ENCODE data around the gene FNIP2. TPM values are rescaled to one million over a fixed set of nuclear protein-coding genes. Genes with fewer than 3 reads are reported as not detected.

FNIP2 gene
- total RNA-seq, 2 experiments from 2014 or later, result 0.09 to 1.0 TPM

GRCh38 chr4:158783785-158784184 is 15.0 kb downstream of the FNIP2 start:
- TF ChIP-seq EZH2phosphoT487 (IDR thresholded peaks at IDR 0.05; ENCODE audit: borderline replicate concordance, low read depth, low read length) (no peak), CTCF (conservative IDR thresholded peaks at IDR 0.05; ENCODE audit: low read length) (no peak)
- CTCF ChIA-PET (ENCODE audit: unreplicated experiment), result no interaction called here
- Histone ChIP-seq H3K9me3 (ENCODE audit: low read length) (no peaks in the 10 kb centered on the region), H3K27ac (ENCODE audit: low read depth, low read length, poor library complexity, severe bottlenecking) (no peak overlapping the region), H4K20me1 (ENCODE audit: insufficient read depth, low read length) (no peaks in the 10 kb centered on the region), H3K4me1 (ENCODE audit: insufficient read depth, low read length, poor library complexity, severe bottlenecking) (peaks cover under 1% of the 10 kb centered on the region), H3K4me3 (ENCODE audit: low read depth, low read length, poor library complexity, severe bottlenecking) (no peak overlapping the region), H2AFZ (ENCODE audit: low read length) (no peak overlapping the region), H3K36me3 (ENCODE audit: insufficient read depth, low read length) (no peaks in the 10 kb centered on the region), H3K9me2 (ENCODE audit: insufficient read depth, low read length) (no peaks in the 10 kb centered on the region), H3K79me2 (ENCODE audit: insufficient read depth, low read depth, low read length) (no peaks in the 10 kb centered on the region), H3K4me2 (ENCODE audit: low read length) (no peak overlapping the region)
- no peak for DNase-seq (ENCODE audit: low spot score)
- BruUV-seq (replicated peaks), result no TSS peak
- POLR2A ChIA-PET, result interaction anchor here (0.5 kb wide), 1 partner anchor 15 kb away, joined by 3 read pairs; no protein-coding TSS in a partner anchor
- intact Hi-C loops (cut with micrococcal nuclease; ENCODE audit: unreplicated experiment), result no loop called here

- ChIA-PET CTCF (ENCODE audit: unreplicated experiment) (no interaction called here), POLR2A (no interaction called here)
- TF ChIP-seq CTCF (conservative IDR thresholded peaks at IDR 0.05; ENCODE audit: low read length) (no peak), EZH2phosphoT487 (IDR thresholded peaks at IDR 0.05; ENCODE audit: borderline replicate concordance, low read depth, low read length) (no peak)
- no peaks in the 10 kb centered on the region for H3K79me2 ChIP-seq (ENCODE audit: insufficient read depth, low read depth, low read length)
- no peak for DNase-seq (ENCODE audit: low spot score)
- H3K4me2 ChIP-seq (ENCODE audit: low read length), result no peak overlapping the region
- no peaks in the 10 kb centered on the region for H3K4me1 ChIP-seq (ENCODE audit: insufficient read depth, low read length, poor library complexity, severe bottlenecking)
- no peak overlapping the region for H3K27ac ChIP-seq (ENCODE audit: low read depth, low read length, poor library complexity, severe bottlenecking)
- intact Hi-C loops (cut with micrococcal nuclease; ENCODE audit: unreplicated experiment), result no loop called here
- H3K4me3 ChIP-seq (ENCODE audit: low read depth, low read length, poor library complexity, severe bottlenecking), result no peak overlapping the region
- no peaks in the 10 kb centered on the region for H3K9me3 ChIP-seq (ENCODE audit: low read length)
- no TSS peak for BruUV-seq (replicated peaks)
- no peak overlapping the region for H2AFZ ChIP-seq (ENCODE audit: low read length)
- no peaks in the 10 kb centered on the region for H3K9me2 ChIP-seq (ENCODE audit: insufficient read depth, low read length)
- no peaks in the 10 kb centered on the region for H4K20me1 ChIP-seq (ENCODE audit: insufficient read depth, low read length)
- H3K36me3 ChIP-seq (ENCODE audit: insufficient read depth, low read length), result no peaks in the 10 kb centered on the region
These were observed 16.9 kb downstream of the FNIP2 start for GRCh38 chr4:158785718-158786117.

- Histone ChIP-seq H3K4me3 (ENCODE audit: low read depth, low read length, poor library complexity, severe bottlenecking) (no peak overlapping the region), H3K27ac (ENCODE audit: low read depth, low read length, poor library complexity, severe bottlenecking) (no peak overlapping the region), H3K36me3 (ENCODE audit: insufficient read depth, low read length) (no peaks in the 10 kb centered on the region), H3K4me2 (ENCODE audit: low read length) (no peak overlapping the region), H3K79me2 (ENCODE audit: insufficient read depth, low read depth, low read length) (no peaks in the 10 kb centered on the region), H3K9me3 (ENCODE audit: low read length) (no peaks in the 10 kb centered on the region), H4K20me1 (ENCODE audit: insufficient read depth, low read length) (no peaks in the 10 kb centered on the region), H2AFZ (ENCODE audit: low read length) (no peak overlapping the region), H3K9me2 (ENCODE audit: insufficient read depth, low read length) (no peaks in the 10 kb centered on the region), H3K4me1 (ENCODE audit: insufficient read depth, low read length, poor library complexity, severe bottlenecking) (no peaks in the 10 kb centered on the region)
- ChIA-PET CTCF (ENCODE audit: unreplicated experiment) (no interaction called here), POLR2A (no interaction called here)
- intact Hi-C loops (cut with micrococcal nuclease; ENCODE audit: unreplicated experiment), result no loop called here
- no TSS peak for BruUV-seq (replicated peaks)
- no peak for DNase-seq (ENCODE audit: low spot score)
- no peak for TF ChIP-seq EZH2phosphoT487 (IDR thresholded peaks at IDR 0.05; ENCODE audit: borderline replicate concordance, low read depth, low read length)
- no peak for TF ChIP-seq CTCF (conservative IDR thresholded peaks at IDR 0.05; ENCODE audit: low read length)
These were observed 17.3 kb downstream of the FNIP2 start for GRCh38 chr4:158786121-158786601.

Measured in OCI-LY7 (cell line).